Measurements from ENCODE around the gene DACT3.

DACT3 gene

GRCh38 chr19:46661020-46661731, at the start of gene DACT3:
Gene DACT3 (minus strand): TSS chr19:46661182. CDS start chr19:46661064, 118 bp downstream.
- H3K4me3 ChIP-seq = peak within 1 kb of the TSS; percentile 74
- H3K9me3 ChIP-seq = no peaks in the 10 kb centered on the region
- H3K9ac ChIP-seq = peak within 1 kb of the TSS; percentile 70
- peak within 1 kb of the TSS; percentile 99 for H3K4me2 ChIP-seq
- no peak for TF ChIP-seq Cebpa-rat (IDR thresholded peaks at IDR 0.05)
- no peaks in the 10 kb centered on the region for H3K36me3 ChIP-seq
- H3K27me3 ChIP-seq = no peaks in the 10 kb centered on the region
- H3K4me1 ChIP-seq = peaks cover 28% of the 10 kb centered on the region
- H3K27ac ChIP-seq = peak within 1 kb of the TSS; percentile 55; the same call in 1 of the 2 replicates
- H4K20me1 ChIP-seq = no peaks in the 10 kb centered on the region

DNA sequence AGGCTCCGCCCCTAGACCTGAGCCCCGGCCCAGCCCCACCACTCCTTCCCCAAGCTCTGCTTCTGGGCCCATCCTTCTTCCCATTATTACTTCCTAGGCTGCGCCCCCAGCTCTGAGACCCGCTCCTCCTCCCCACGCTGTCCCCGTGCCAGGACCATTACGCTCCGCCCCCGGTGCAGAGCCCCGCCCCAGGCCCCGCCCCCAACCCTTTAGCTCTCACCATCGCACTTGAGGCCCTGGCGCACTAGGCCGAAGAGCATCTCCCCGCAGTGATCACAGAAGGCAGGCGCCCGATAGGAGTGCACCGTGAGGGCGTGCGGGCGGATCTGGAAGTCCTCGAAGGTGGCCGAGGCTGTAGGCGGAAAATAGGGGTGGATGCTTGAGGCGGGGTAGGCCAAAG, 49.7 kb upstream of the DACT3 start:
- Histone ChIP-seq H3K9me3 (no peaks in the 10 kb centered on the region), H3K36me3 (peaks cover 69% of the 10 kb centered on the region), H3K27ac (no peak overlapping the region), H3K4me3 (no peak overlapping the region), H3K4me2 (0 out of 2 replicates have a peak overlapping the region, but pooled peaks have one; percentile 26), H3K27me3 (no peaks in the 10 kb centered on the region), H4K20me1 (peaks cover 66% of the 10 kb centered on the region), H3K4me1 (peaks cover 49% of the 10 kb centered on the region), H3K9ac (no peak overlapping the region)
- no peak for TF ChIP-seq Cebpa-rat (IDR thresholded peaks at IDR 0.05)

GRCh38 chr19:46704379-46705076, 43.5 kb upstream of the DACT3 start:
- Histone ChIP-seq H4K20me1 (peaks cover 69% of the 10 kb centered on the region), H3K27me3 (no peaks in the 10 kb centered on the region), H3K36me3 (peaks cover 99% of the 10 kb centered on the region), H3K4me1 (no peaks in the 10 kb centered on the region), H3K27ac (no peak overlapping the region), H3K9me3 (no peaks in the 10 kb centered on the region), H3K9ac (no peak overlapping the region), H3K4me3 (no peak overlapping the region), H3K4me2 (no peak overlapping the region)
- no peak for TF ChIP-seq Cebpa-rat (IDR thresholded peaks at IDR 0.05)

DNA sequence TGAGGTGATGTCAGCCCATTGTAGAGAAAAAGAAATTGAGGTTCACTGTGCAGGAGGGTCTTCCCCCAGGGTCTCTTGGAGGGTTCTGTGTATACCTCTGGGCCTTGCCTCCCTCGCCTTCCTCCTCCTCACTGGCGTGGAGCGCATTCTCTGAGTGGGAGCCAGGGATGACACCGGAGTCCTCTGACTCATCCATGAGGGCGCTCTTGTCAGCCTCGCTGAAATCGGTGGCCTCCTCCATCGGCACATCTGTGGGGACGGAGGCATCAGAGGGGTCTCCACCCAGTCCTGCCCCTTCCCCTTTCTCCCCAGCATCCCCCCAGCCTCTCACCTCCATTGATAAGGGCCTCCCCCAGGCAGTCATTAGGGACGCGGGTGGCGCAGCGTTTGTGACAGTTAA, 39.7 kb upstream of the DACT3 start:
- no peaks in the 10 kb centered on the region for H3K9me3 ChIP-seq

GRCh38 chr19:46698395-46699321, 37.7 kb upstream of the DACT3 start:
- H4K20me1 ChIP-seq = peaks cover 66% of the 10 kb centered on the region
- no peak overlapping the region for H3K4me2 ChIP-seq
- no peaks in the 10 kb centered on the region for H3K9me3 ChIP-seq
- no peaks in the 10 kb centered on the region for H3K4me1 ChIP-seq
- H3K27ac ChIP-seq = no peak overlapping the region
- H3K27me3 ChIP-seq = no peaks in the 10 kb centered on the region
- H3K9ac ChIP-seq = no peak overlapping the region
- H3K4me3 ChIP-seq = no peak overlapping the region
- TF ChIP-seq Cebpa-rat (IDR thresholded peaks at IDR 0.05) = no peak
- peaks cover 100% of the 10 kb centered on the region for H3K36me3 ChIP-seq

More for the DNA sequence above, 39.7 kb upstream of the DACT3 start:
- Histone ChIP-seq H3K27me3 (no peaks in the 10 kb centered on the region), H3K9ac (no peak overlapping the region), H3K36me3 (peaks cover 100% of the 10 kb centered on the region), H3K27ac (no peak overlapping the region), H3K4me2 (no peak overlapping the region), H4K20me1 (peaks cover 68% of the 10 kb centered on the region), H3K4me3 (no peak overlapping the region), H3K4me1 (no peaks in the 10 kb centered on the region)
- no peak for TF ChIP-seq Cebpa-rat (IDR thresholded peaks at IDR 0.05)

DNA sequence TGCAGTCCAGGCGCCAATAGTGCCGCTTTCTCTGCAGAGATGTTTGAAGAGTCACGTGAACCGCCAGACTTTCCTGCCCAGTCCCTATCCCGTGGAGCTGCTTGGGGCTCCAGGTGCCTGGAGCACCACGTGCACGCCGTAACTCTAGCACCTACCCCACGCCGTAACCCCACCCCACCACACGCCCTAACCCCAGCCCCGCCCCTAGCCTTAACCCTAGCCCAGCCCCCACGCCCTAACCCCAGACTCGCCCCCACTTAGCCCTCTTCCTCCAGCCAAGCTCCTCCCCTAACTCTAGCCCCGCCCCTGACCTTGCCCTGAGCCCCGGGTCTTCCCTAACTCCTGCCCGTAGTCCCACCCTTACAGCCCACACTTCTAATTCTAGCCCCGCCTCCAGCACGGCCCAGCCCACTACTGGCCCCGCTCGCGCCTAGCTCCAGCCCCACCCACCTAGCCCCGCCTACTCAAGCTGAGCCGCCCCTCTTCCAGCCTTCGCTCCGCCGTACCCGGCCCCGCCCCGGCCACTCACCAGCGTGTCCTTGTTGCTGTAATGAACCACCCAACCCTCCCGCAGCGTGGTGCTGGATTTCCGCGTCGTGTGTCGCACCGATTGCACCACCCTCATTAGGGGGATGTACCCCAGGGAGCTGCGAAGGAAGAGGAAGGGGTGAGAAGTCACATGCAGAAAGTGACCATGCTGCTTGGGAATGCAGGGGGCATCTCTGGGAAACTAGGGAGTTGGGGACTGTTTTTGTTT, 36.4 kb upstream of the DACT3 start:
- Histone ChIP-seq H4K20me1 (peaks cover 78% of the 10 kb centered on the region), H3K27me3 (no peaks in the 10 kb centered on the region), H3K9ac (no peak overlapping the region), H3K9me3 (no peaks in the 10 kb centered on the region), H3K4me3 (no peak overlapping the region), H3K36me3 (peaks cover 100% of the 10 kb centered on the region), H3K4me1 (no peaks in the 10 kb centered on the region), H3K27ac (no peak overlapping the region), H3K4me2 (no peak overlapping the region)
- TF ChIP-seq Cebpa-rat (IDR thresholded peaks at IDR 0.05) = no peak

DNA sequence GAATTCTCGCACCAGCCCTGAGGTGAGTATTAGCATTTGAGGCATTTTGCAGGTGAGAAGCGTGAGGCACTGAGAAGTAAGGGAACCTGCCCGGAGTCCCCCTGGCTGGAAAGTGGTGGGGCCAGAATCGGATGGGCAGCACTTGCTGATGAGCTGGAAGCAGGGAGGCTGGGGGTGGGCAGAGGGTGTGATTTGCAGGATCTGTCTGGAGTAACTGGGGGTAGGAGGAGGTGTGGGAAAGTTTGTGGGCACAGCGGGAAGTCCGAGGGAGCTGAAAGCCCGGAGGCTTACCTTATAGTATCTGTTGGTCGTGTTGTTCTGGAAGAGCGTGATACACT, 35.9 kb upstream of the DACT3 start:
- H4K20me1 ChIP-seq = peaks cover 81% of the 10 kb centered on the region
- TF ChIP-seq Cebpa-rat (IDR thresholded peaks at IDR 0.05) = no peak
- no peaks in the 10 kb centered on the region for H3K27me3 ChIP-seq
- no peak overlapping the region for H3K4me2 ChIP-seq
- no peaks in the 10 kb centered on the region for H3K4me1 ChIP-seq
- H3K4me3 ChIP-seq = no peak overlapping the region
- no peaks in the 10 kb centered on the region; the same call in 1 of the 2 replicates for H3K9me3 ChIP-seq
- H3K27ac ChIP-seq = no peak overlapping the region
- H3K36me3 ChIP-seq = peaks cover 100% of the 10 kb centered on the region
- no peak overlapping the region for H3K9ac ChIP-seq

DNA sequence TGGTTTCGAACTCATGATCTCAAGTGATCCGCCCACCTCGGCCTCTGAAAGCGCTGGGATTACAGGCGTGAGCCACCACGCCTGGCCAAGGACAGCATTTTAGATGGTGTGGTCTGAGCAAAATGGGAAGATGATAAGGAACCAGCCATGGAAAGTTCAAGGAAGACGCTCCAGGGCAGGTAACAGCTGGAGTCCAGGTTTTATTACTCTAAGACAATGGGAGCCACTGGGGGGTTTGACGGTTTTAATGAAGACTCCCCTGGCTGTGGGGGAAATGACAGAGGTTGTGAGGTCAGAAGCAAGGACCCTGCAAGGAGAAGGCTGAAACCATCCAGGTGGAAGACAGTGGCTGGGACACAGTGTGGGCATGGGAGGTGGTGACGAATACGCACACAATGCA, 35.1 kb upstream of the DACT3 start:
- Histone ChIP-seq H3K4me3 (no peak overlapping the region), H3K27me3 (no peaks in the 10 kb centered on the region), H4K20me1 (peaks cover 81% of the 10 kb centered on the region), H3K9me3 (no peaks in the 10 kb centered on the region; the same call in 1 of the 2 replicates), H3K9ac (no peak overlapping the region), H3K36me3 (peaks cover 100% of the 10 kb centered on the region), H3K4me2 (no peak overlapping the region), H3K27ac (no peak overlapping the region), H3K4me1 (no peaks in the 10 kb centered on the region)
- TF ChIP-seq Cebpa-rat (IDR thresholded peaks at IDR 0.05) = no peak

- Histone ChIP-seq H3K27me3 (no peaks in the 10 kb centered on the region), H4K20me1 (peaks cover 77% of the 10 kb centered on the region), H3K4me1 (no peaks in the 10 kb centered on the region), H3K36me3 (peaks cover 100% of the 10 kb centered on the region), H3K4me3 (no peak overlapping the region), H3K9ac (no peak overlapping the region), H3K9me3 (no peaks in the 10 kb centered on the region; the same call in 1 of the 2 replicates), H3K27ac (no peak overlapping the region), H3K4me2 (no peak overlapping the region)
- TF ChIP-seq Cebpa-rat (IDR thresholded peaks at IDR 0.05) = no peak
Measured at GRCh38 chr19:46693760-46694159, 32.8 kb upstream of the DACT3 start.

All from BLaER1 (cell line).